Neural progenitor cell (in vitro differentiated cells): ENCODE measurements around the gene GAL3ST2. TPM values are rescaled to one million over a fixed set of nuclear protein-coding genes. Genes with fewer than 3 reads are reported as not detected.
A peak's percentile ranks its signal among the peaks of the same experiment; 100 is the strongest.

Source experiments
- DNase-seq: peaks from one replicate; pipeline ENCODE4 v3.0.0-alpha.2; 2016; ENCODE audit warnings: low spot score
- H2AFZ ChIP-seq: fragments of 200-600 bp; sonication (generic); replicated peaks from 2 replicates; pipeline ENCODE4 v1.6.1; 2016; ENCODE audit warnings: antibody characterized with exemption
- H3F3A ChIP-seq: fragments of 200-600 bp; sonication (generic); 2 replicates; pipeline ENCODE4 v1.6.1; 2016; ENCODE audit warnings: antibody characterized with exemption, low read depth
- H3K27ac ChIP-seq: fragments of 200-600 bp; sonication (generic); 2 replicates; pipeline ENCODE4 v1.5.1; 2016; ENCODE audit warnings: mild to moderate bottlenecking
- H3K27me3 ChIP-seq: fragments of 200-600 bp; sonication (generic); 2 replicates; pipeline ENCODE4 v1.6.1; 2016; ENCODE audit warnings: mild to moderate bottlenecking, moderate library complexity
- H3K36me3 ChIP-seq: fragments of 200-600 bp; sonication (generic); 2 replicates; pipeline ENCODE4 v1.5.1; 2016
- H3K4me1 ChIP-seq: fragments of 200-600 bp; sonication (generic); 2 replicates; pipeline ENCODE4 v1.6.1; 2016; ENCODE audit warnings: mixed run types
- H3K4me2 ChIP-seq: fragments of 200-600 bp; sonication (generic); 2 replicates; pipeline ENCODE4 v1.6.1; 2016
- H3K4me3 ChIP-seq: fragments of 200-600 bp; sonication (generic); 2 replicates; pipeline ENCODE4 v1.5.1; 2016
- H3K79me2 ChIP-seq: fragments of 200-600 bp; sonication (generic); 2 replicates; pipeline ENCODE4 v1.6.1; 2016; ENCODE audit warnings: low read depth
- H3K9ac ChIP-seq: fragments of 200-600 bp; sonication (generic); 2 replicates; pipeline ENCODE4 v1.6.1; 2016
- H3K9me3 ChIP-seq: fragments of 200-600 bp; sonication (generic); 2 replicates; pipeline ENCODE4 v1.5.1; 2016; ENCODE audit warnings: low read depth
- H4K20me1 ChIP-seq: fragments of 200-600 bp; sonication (generic); 2 replicates; pipeline ENCODE4 v1.6.1; 2016; ENCODE audit warnings: low read depth
- H3K27ac Mint-ChIP-seq: 3 replicates; pipeline ENCODE4 v1.8.0; 2021; ENCODE audit warnings: mixed read lengths
- H3K27me3 Mint-ChIP-seq: 2 replicates; pipeline ENCODE4 v1.8.0; 2022; ENCODE audit warnings: low read depth, mild to moderate bottlenecking, inconsistent platforms, moderate library complexity, mixed read lengths; ENCODE audit not compliant: insufficient read depth
- H3K36me3 Mint-ChIP-seq: 3 replicates; pipeline ENCODE4 v1.8.0; 2021; ENCODE audit warnings: mixed read lengths
- H3K4me1 Mint-ChIP-seq: 3 replicates; pipeline ENCODE4 v1.8.0; 2021; ENCODE audit warnings: mixed read lengths
- H3K4me3 Mint-ChIP-seq: 3 replicates; pipeline ENCODE4 v1.8.0; 2021; ENCODE audit warnings: mild to moderate bottlenecking, moderate library complexity, mixed read lengths
- H3K9me3 Mint-ChIP-seq: 3 replicates; pipeline ENCODE4 v1.8.0; 2020; ENCODE audit warnings: mixed read lengths
- EZH2 ChIP-seq: fragments of 200-600 bp; sonication (generic); IDR thresholded peaks from 2 replicates; pipeline ENCODE4 v1.6.1; 2017; ENCODE audit warnings: antibody characterized with exemption, mild to moderate bottlenecking, moderate library complexity
- EZH2phosphoT487 ChIP-seq: fragments of 200-600 bp; sonication (generic); IDR thresholded peaks from 2 replicates; pipeline ENCODE4 v1.6.1; 2017; ENCODE audit warnings: antibody characterized with exemption
- total RNA-seq: library from RNA; depleted of rRNA; stranded (reverse); fragments of >200 nt; gene quantifications from 2 replicates; pipeline ENCODE4 v1.2.3, GENCODE V29; 2015; ENCODE audit warnings: low replicate concordance
- TF ChIP-seq, protein P1 (sequence below): fragments of 200-600 bp; sonication (generic); IDR thresholded peaks from 2 replicates; pipeline ENCODE4 v1.5.1; 2017; ENCODE audit warnings: antibody characterized with exemption, mild to moderate bottlenecking

The GAL3ST2 gene
- total RNA-seq, 1 donor from 2014 or later = not detected

DNA sequence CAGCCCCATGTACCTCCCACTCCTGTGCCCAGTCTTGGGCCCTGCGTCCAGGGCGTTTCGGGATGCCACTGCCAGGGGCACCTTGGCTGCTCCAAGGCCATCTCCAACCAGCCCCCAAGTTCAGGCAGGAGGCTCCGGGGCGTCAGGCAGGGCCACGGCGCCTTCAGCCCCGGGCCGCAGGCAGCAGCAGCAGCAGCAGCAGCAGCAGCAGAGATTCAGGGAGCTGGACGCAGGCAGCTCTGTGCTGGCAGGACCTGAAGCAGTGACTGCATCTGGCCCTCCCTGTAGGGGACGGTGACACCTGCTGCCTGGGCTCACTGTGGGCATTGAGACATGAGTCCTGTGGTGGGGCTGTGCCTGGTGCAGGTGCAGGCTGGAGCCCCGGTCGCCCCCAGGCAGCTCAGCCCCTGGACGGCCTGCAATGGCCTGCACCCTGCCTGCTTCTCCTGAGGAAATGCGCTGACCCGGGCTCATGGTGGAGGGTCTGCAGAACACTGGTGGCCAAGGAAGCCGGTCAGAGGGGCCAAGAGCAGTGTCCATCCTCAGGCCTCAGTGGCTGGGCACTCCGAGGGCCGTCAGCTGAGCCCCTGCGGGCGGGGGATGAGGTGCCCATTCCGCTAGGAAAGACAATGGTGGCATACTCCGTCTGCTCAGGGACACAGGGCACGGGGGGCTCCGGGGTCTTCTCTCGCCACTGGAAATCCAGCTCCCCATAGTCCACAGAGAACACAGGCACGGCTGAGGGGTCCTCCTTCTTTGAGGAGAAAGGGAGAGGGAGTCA lies 74.1 kb downstream of the GAL3ST2 start:
- peaks cover 7% of the 10 kb centered on the region for H3K27me3 ChIP-seq
- no peaks in the 10 kb centered on the region for H3K9me3 ChIP-seq
- no peaks in the 10 kb centered on the region for H4K20me1 ChIP-seq
- no peak overlapping the region for H3K9ac ChIP-seq
- H3K4me2 ChIP-seq = no peak overlapping the region
- no peaks in the 10 kb centered on the region for H3K36me3 ChIP-seq
- Mint-ChIP-seq H3K27ac (no peak overlapping the region), H3K36me3 (no peaks in the 10 kb centered on the region), H3K4me3 (no peak overlapping the region), H3K4me1 (peaks cover 3% of the 10 kb centered on the region), H3K9me3 (no peaks in the 10 kb centered on the region), H3K27me3 (peaks cover 7% of the 10 kb centered on the region)
- H3K27ac ChIP-seq = no peak overlapping the region
- no peak for DNase-seq
- H3K4me1 ChIP-seq = peaks cover 5% of the 10 kb centered on the region
- no peak overlapping the region for H2AFZ ChIP-seq
- no peaks in the 10 kb centered on the region for H3K79me2 ChIP-seq
- H3F3A ChIP-seq = no peaks in the 10 kb centered on the region
- H3K4me3 ChIP-seq = no peak overlapping the region
- TF ChIP-seq, protein P1, sequence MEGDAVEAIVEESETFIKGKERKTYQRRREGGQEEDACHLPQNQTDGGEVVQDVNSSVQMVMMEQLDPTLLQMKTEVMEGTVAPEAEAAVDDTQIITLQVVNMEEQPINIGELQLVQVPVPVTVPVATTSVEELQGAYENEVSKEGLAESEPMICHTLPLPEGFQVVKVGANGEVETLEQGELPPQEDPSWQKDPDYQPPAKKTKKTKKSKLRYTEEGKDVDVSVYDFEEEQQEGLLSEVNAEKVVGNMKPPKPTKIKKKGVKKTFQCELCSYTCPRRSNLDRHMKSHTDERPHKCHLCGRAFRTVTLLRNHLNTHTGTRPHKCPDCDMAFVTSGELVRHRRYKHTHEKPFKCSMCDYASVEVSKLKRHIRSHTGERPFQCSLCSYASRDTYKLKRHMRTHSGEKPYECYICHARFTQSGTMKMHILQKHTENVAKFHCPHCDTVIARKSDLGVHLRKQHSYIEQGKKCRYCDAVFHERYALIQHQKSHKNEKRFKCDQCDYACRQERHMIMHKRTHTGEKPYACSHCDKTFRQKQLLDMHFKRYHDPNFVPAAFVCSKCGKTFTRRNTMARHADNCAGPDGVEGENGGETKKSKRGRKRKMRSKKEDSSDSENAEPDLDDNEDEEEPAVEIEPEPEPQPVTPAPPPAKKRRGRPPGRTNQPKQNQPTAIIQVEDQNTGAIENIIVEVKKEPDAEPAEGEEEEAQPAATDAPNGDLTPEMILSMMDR = no peak
- TF ChIP-seq EZH2 (no peak), EZH2phosphoT487 (no peak)

DNA sequence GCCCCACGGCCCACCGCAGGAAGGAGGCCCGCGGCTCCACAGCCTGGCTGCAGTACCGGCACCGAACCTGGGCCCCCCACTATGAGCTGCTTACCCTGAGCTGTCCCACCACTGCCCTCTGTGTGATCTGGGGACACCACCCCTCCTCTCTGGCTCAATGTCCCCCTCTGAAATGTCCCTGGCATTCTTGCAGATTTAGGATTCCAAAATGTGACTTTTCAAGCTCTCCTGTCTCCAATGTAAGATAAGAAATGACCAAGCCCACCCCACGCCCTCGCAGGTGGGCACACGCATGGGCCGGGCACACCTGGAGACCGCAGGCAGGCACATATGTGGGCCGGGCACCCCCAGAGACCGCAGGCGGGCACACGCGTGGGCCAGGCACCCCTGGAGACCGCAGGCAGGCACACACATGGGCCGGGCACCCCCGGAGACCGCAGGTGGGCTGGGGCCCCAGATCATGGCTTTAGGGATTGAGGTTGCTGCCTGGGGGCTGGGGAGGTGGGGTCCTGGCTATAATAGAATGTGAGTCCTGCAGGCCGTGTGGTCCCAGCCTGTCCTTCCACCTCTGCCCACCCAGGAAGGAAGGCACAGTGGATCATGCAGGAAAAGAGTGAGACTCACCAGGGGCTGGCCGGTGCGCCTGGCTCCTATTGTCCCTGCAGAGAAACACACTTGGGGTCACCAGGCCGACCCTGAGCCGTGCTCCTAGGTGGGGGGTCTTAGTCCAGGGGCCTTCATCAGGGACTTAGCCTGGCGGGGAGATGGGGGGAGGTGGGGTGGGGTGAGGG lies 74.9 kb downstream of the GAL3ST2 start:
- H3K27me3 ChIP-seq = peaks cover under 1% of the 10 kb centered on the region
- H4K20me1 ChIP-seq = no peaks in the 10 kb centered on the region
- peaks cover 5% of the 10 kb centered on the region for H3K4me1 ChIP-seq
- TF ChIP-seq, protein P1 = no peak
- peaks cover 6% of the 10 kb centered on the region for H3K4me1 Mint-ChIP-seq
- H3K4me2 ChIP-seq = no peak overlapping the region
- no peak overlapping the region for H3K27ac ChIP-seq
- H3K36me3 Mint-ChIP-seq = no peaks in the 10 kb centered on the region
- H3K36me3 ChIP-seq = no peaks in the 10 kb centered on the region
- H2AFZ ChIP-seq = no peak overlapping the region
- no peaks in the 10 kb centered on the region for H3F3A ChIP-seq
- no peak for DNase-seq
- H3K4me3 Mint-ChIP-seq = no peak overlapping the region
- H3K27ac Mint-ChIP-seq = peak overlapping the region; percentile 48
- H3K79me2 ChIP-seq = no peaks in the 10 kb centered on the region
- H3K9me3 Mint-ChIP-seq = no peaks in the 10 kb centered on the region
- H3K27me3 Mint-ChIP-seq = peaks cover 4% of the 10 kb centered on the region
- H3K9ac ChIP-seq = no peak overlapping the region
- H3K9me3 ChIP-seq = no peaks in the 10 kb centered on the region
- no peak overlapping the region for H3K4me3 ChIP-seq

DNA sequence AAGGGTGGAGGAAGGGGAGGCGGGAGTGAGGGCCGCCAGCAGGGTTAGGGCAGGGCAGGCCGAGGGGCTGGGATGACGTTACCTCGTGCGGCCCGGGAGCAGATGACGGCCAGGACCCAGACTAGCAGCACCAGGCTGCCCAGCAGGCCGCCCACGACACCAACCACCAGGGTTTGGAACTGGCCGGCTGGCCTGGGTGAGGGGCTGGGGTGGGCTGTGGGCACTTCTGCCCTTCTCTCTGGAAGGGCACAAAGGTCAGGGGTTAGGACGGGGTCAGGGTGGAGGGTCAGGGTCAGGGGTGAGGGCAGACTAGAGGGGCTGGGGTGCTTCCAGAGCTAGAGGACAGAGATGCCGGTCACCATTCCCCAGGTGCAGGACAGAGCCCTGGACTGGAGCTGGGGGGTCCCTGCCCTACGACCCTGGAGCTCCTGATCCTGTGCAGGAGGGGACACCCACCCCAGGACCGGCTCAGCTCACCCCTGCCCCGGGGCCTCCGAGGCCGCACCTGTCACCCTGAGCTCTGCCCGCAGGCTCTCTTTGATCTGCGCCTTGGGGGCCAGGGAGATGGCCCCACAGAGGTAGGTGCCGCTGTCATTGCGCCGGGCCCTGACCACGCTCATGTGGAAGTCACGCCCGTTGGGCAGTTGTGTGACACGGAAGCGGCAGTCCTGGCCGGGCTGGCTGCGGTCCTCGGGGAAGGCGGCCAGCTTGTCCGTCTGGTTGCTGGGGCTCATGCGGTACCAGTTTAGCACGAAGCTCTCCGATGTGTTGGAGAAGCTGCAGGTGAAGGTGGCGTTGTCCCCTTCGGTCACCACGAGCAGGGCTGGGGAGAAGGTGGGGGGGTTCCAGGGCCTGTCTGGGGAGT lies 75.7 kb downstream of the GAL3ST2 start:
- peaks cover 8% of the 10 kb centered on the region for H3K4me1 Mint-ChIP-seq
- no peak for TF ChIP-seq EZH2
- TF ChIP-seq, protein P1 = no peak
- TF ChIP-seq EZH2phosphoT487 = no peak

More for the DNA sequence above, 75.7 kb downstream of the GAL3ST2 start:
- H3K36me3 Mint-ChIP-seq = no peaks in the 10 kb centered on the region
- no peak for DNase-seq
- H3K27me3 Mint-ChIP-seq = peaks cover 3% of the 10 kb centered on the region
- no peaks in the 10 kb centered on the region for H3K27me3 ChIP-seq
- peaks cover 5% of the 10 kb centered on the region for H3K4me1 ChIP-seq
- H3K4me3 ChIP-seq = no peak overlapping the region
- no peak overlapping the region for H3K4me3 Mint-ChIP-seq
- H3K36me3 ChIP-seq = no peaks in the 10 kb centered on the region
- no peak overlapping the region for H3K4me2 ChIP-seq
- H3F3A ChIP-seq = no peaks in the 10 kb centered on the region
- H3K9me3 Mint-ChIP-seq = no peaks in the 10 kb centered on the region
- no peaks in the 10 kb centered on the region for H3K79me2 ChIP-seq
- no peaks in the 10 kb centered on the region for H4K20me1 ChIP-seq
- no peak overlapping the region for H3K9ac ChIP-seq
- H3K27ac Mint-ChIP-seq = no peak overlapping the region
- H3K27ac ChIP-seq = no peak overlapping the region
- H3K9me3 ChIP-seq = no peaks in the 10 kb centered on the region
- H2AFZ ChIP-seq = no peak overlapping the region
